ENCODE results near the gene FAM13A.

The FAM13A gene

GRCh38 chr4:88828842-88829571 is 228.0 kb downstream of the FAM13A start:
- no peak for DNase-seq

GRCh38 chr4:88827442-88827841 is 229.5 kb downstream of the FAM13A start:
- no peak for DNase-seq

DNA sequence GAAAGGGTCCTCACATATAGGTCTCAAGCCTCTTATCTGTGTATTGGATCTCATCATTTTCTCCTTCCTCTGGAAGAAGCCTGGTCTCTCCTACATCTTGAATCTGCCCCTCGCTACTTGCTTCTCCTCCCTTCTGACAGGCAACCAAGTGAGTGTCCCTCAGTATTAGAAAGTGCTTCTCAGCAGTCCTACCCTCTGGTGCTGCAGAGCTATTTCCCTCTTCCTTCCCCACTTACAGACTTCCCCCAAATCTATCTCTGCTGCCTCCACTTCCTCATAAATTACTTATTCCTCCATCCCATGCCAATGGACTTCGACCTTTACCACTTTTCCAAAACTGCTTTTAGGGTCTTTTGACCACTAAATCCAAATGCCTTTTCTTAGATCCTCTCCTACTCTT is 230.2 kb downstream of the FAM13A start:
- no peak for DNase-seq

DNA sequence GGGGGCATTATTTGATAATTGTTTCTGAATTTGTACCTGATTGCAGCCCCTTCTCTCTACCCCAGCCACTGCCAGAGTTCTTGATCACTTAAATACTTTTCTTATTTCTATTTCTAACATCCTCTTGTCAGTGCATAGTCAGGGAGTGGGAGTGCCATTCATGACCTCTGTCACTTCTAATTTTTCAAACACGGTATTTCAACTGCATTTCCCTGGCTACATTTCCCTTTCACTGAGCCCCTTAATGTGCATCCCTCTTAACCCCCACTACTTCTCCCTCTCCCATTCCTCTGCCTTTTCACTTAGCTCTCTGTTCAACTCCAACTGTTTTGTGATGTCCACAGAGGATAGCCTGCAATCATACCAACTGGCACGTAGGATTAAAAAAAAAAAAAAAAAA is 231.1 kb downstream of the FAM13A start:
- no peak for DNase-seq

DNA sequence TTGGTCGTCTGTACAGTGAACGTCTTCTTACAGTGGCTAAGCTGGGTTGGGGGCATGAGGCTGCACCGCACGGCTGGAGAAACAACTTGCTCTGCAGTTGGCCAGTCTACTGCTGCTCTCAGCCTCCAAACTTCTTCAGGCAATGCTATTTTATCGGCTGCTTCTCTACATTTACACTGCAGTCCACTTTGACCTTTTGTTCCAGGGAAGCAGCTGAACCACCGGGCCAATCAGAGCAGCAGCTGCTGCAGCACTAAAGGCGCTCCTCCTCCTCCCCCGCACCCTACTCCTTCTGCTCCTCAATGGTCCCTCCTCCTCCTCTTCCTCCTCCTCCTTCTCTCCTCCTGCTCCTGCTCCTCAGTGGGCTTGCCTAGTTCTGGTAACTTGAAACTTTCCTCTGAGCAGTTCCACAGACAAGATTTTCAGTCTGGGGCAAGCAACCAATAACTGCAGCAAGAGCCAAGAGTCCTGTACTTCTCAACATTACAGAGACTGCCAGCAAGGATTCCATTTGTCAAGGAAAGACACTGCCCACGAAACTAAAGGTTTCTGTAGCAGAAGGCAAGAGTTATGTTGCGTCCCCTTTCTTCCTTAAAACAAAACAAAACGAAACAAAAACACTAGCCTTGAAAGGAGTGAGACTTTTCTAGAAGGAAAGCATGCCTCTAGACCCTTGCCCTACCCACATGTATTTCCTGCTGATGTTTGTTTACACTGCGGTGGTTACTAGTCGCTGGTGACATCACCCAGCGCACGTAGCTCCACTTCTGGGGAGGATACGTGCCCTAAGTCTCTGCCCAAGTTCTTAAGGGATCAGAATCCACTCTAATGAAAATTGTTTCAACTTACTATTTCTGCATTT is 233.7 kb downstream of the FAM13A start:
- peak; percentile 28 to 34 for DNase-seq

DNA sequence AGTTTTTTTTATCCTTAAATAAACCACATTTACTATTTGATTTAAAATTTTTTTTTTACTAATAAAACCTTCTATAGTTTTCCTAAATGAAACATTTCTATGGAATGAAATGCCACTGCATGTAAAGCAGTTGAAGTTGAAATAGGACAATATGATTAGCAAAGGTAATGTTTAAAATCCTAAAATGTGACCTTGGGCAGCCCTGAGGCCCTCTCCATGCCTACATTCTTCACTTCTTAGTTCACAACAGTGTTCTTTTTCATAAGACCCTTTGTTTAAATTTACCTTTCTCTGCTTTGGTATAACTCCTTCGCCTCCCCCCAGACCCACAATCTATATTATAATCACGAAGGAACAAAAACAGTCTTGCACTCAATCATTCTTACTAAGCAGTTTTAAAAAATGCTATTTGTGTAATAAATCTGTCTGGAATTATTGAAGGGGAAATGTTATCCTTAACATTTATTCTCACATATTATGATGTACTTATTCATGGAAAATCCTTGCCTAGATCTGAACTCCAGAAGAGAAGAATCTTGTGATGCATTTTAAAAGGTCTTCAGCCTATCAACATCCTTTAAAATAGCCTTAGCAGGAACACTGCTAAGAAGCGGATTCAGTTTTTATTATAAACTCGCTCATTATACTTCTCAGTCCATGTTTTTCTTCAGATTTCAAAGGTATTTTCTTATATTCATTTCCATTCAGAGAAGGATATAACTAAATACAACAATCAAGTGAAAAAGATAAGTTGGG is 234.8 kb downstream of the FAM13A start:
- no peak for DNase-seq

DNA sequence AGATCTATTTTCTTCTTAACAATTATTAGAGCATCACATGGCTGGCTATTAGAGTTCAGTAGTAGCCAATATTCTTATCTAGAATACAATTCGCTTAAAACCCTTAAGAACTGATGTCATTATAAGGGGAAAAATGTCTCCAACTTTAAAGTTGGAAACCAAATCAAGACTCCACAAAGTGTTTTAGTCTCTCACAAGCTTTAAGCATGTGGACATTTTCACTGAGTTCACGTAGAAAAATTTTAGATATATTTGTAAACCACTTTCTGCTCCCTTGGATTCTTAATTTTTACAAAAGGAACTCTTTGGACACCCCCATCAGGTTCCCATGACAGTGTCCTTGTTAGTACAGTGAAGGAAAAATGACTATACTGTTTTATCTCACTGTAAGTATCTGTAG is 235.5 kb downstream of the FAM13A start:
- DNase-seq: no peak

DNA sequence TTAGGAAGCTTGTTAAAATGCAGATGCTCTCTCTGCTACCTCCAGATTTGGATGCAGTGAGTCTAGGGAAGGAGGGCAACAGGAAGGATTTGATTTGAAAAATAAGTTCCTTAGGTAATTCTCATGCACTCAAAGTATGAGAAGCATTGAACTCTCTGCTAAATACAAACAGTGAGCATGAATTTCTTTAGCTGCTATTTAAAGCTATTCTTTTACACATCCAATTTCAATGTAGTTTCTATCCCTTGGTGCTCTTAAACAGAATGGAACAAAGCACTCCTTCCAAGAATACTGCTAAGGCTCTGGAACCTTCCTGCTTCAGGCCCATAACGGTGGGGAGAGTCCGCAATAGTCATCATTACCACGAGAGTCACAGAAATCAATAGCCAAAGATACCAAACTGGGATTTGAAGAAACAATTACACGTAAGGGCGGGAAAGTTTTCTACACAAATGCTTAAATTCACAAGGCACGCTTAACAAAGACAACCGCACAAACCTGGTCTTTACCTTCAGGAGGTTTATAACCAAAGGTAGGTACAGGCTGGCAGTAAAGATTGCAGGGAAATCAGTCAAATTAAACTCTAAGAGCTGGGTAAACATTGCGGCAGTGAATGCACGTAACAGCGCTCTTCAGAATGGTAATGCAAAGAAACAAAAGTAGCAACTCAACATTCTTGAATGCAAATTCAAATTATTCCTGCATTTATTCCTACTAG is 236.1 kb downstream of the FAM13A start:
- no peak for DNase-seq

DNA sequence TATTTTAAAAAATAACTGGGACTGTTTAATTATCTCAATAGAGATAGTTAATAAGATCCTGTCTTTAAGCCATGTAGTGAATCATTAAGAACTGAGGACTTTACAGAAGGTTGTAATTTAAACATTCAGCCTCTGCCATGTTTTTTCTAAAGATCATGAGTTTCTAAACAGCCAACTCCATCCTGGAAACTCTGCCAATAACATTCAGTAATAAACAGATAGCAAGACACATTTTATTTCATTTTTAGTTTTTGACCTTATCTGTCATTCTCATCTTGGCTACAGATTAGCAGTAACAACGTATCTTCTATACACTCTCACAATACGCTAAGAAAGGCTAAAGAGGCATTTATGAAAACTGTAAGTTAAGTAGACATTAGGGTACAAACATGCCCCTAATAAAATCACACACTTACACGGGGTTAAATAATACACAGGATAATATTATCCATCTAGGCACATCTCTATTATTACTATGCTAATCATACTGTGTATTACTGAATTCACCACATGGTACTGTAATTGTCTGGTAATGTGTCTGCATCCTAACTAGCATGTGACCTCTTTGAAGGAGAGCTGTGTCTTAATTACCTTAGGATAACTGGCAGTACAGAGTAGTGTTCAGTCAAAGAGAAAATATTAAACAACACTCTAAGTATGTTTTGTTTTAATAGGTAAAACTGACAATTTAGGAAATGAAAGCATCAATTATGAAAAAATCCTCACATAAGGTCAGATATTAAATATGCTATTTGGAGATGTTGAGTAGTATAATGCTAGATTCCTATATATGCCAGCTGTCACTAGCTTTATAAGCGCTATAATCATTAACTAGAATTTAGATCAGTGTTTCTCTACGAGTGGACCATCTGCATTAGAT is 236.9 kb downstream of the FAM13A start:
- DNase-seq: no peak

- DNase-seq: peak; percentile 12 to 26
These were observed 238.1 kb downstream of the FAM13A start for GRCh38 chr4:88818631-88819470.

GRCh38 chr4:88817740-88818139 is 239.2 kb downstream of the FAM13A start:
- DNase-seq: no peak

GRCh38 chr4:88816360-88816759 is 240.6 kb downstream of the FAM13A start:
- DNase-seq: no peak

DNA sequence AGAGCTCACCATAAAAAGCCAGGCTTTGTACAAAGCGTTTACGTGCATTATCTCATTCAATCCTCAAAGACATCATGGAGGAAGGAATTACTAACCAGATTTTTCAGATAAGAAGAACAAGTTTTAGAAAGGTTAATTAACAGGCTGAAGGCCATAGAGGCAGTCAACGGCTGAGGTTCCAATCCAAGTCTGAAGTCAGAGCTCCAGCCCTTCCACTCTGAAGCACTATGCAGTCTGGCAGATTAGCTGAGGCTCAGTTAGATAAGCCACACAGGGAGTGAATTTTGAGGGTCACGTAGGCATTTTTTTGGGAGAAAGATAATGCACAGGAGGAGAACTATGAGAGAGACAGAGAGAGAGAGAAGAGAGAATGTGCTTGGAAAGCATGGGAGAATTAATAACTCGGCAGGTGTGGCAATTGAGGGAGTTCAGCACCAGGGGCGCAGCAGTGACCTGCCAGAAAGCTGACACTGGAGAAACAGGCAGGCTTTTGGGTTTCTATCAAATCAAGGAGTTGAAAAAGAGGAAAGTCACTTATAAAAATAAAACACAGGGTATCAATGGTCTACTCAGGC is 242.9 kb downstream of the FAM13A start:
- DNase-seq: no peak

DNA sequence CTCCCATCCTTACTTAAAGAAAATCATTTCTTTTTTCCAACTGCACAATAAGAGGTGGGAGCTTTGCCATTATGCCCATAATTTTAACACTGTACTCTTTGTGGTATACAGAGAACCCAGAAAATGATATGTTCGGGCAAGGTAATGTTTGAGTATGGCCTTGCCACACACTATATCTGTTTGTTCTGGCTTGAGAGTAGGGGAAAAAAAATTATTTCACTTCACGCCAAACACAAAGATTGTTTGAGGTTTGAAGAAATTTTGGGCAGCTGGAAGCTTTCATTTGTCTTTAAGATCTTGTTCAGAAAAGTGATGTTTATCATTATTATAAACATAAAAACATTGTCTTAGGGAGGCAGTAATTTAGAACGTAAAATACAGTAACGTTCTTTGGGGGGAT is 244.0 kb downstream of the FAM13A start:
- DNase-seq: no peak

GRCh38 chr4:88812420-88812819 is 244.6 kb downstream of the FAM13A start:
- no peak for DNase-seq

- no peak for DNase-seq
These were observed 245.1 kb downstream of the FAM13A start for GRCh38 chr4:88811904-88812303.

- no peak for DNase-seq
These were observed 246.7 kb downstream of the FAM13A start for GRCh38 chr4:88810325-88810724.

GRCh38 chr4:88809576-88810219 is 247.3 kb downstream of the FAM13A start:
- no peak for DNase-seq

GRCh38 chr4:88809101-88809500 is 247.9 kb downstream of the FAM13A start:
- no peak for DNase-seq

- no peak for DNase-seq
These were observed 249.5 kb downstream of the FAM13A start for GRCh38 chr4:88807499-88807898.
